HL-60 (cell line): Measurements from ENCODE around the gene TMEM242.

Experiments used
- DNase-seq, 2 experiments: peaks; one replicate each; pipeline ENCODE4 v3.0.0-alpha.2; 2010 to 2020; ENCODE audit warnings: low read depth in 1 of 2, low spot score in 1 of 2
- H3K27ac ChIP-seq: fragments of 250-450 bp; sonication (Bioruptor Pico); replicated peaks from 2 replicates; pipeline ENCODE4 v1.5.1; 2020; ENCODE audit warnings: mild to moderate bottlenecking, moderate library complexity
- H3K27me3 ChIP-seq: fragments of 250-450 bp; sonication (Bioruptor Pico); 2 replicates; pipeline ENCODE4 v1.5.1; 2021; ENCODE audit warnings: mild to moderate bottlenecking, moderate library complexity; ENCODE audit not compliant: insufficient read depth, poor library complexity, severe bottlenecking
- H3K4me3 ChIP-seq: replicated peaks from 2 replicates; pipeline ENCODE4 v1.5.1; 2011; ENCODE audit warnings: mild to moderate bottlenecking, control low read depth, low read length; ENCODE audit not compliant: insufficient read depth
- GABPA ChIP-seq: IDR thresholded peaks from 2 replicates; pipeline ENCODE4 v1.6.1; 2012; ENCODE audit warnings: low read depth
- POLR2AphosphoS5 ChIP-seq: IDR thresholded peaks from 2 replicates; pipeline ENCODE4 v1.6.1; 2012; ENCODE audit warnings: low read depth
- SPI1 ChIP-seq: IDR thresholded peaks from 2 replicates; pipeline ENCODE4 v1.6.1; 2012; ENCODE audit warnings: low read depth, mild to moderate bottlenecking, borderline replicate concordance
- TF ChIP-seq, protein P1 (sequence below): IDR thresholded peaks from one replicate; pipeline ENCODE4 v1.5.1; 2011; ENCODE audit warnings: low read length, control low read depth, inconsistent platforms; ENCODE audit not compliant: insufficient read depth
- TF ChIP-seq, protein P2 (sequence below): IDR thresholded peaks from 2 replicates; pipeline ENCODE4 v1.6.1; 2012; ENCODE audit warnings: low read depth; ENCODE audit not compliant: insufficient replicate concordance

Gene TMEM242

DNA sequence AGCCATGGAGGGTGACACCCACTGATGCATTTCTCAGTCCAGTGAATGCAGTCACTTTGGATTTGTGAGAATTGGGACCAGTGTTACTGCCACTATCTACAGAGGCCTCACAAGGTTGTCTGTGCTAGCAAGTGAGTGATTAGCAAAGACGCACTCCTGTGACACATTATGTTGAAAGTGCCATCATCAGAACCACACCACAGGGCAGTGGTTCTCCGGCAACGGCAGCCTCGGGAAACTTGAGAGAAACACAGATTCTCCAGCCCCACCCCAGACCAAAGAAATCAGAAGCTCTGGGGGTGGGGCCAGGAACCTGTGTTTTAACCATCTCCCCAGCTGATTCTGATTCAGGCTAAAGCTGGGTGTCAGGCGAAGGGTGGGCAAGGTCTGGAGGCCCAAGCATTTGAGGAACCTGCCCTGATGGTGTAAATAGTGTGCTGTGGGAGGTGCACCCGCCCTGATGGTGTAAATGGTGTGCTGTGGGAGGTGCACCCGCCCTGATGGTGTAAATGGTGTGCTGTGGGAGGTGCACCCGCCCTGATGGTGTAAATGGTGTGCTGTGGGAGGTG is 39.9 kb downstream of the TMEM242 start:
- Histone ChIP-seq H3K4me3 (no peak overlapping the region), H3K27ac (no peak overlapping the region), H3K27me3 (no peaks in the 10 kb centered on the region)
- TF ChIP-seq, protein P1, sequence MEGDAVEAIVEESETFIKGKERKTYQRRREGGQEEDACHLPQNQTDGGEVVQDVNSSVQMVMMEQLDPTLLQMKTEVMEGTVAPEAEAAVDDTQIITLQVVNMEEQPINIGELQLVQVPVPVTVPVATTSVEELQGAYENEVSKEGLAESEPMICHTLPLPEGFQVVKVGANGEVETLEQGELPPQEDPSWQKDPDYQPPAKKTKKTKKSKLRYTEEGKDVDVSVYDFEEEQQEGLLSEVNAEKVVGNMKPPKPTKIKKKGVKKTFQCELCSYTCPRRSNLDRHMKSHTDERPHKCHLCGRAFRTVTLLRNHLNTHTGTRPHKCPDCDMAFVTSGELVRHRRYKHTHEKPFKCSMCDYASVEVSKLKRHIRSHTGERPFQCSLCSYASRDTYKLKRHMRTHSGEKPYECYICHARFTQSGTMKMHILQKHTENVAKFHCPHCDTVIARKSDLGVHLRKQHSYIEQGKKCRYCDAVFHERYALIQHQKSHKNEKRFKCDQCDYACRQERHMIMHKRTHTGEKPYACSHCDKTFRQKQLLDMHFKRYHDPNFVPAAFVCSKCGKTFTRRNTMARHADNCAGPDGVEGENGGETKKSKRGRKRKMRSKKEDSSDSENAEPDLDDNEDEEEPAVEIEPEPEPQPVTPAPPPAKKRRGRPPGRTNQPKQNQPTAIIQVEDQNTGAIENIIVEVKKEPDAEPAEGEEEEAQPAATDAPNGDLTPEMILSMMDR: no peak
- no peak for TF ChIP-seq GABPA
- no peak for TF ChIP-seq POLR2AphosphoS5
- TF ChIP-seq SPI1: no peak
- TF ChIP-seq, protein P2, sequence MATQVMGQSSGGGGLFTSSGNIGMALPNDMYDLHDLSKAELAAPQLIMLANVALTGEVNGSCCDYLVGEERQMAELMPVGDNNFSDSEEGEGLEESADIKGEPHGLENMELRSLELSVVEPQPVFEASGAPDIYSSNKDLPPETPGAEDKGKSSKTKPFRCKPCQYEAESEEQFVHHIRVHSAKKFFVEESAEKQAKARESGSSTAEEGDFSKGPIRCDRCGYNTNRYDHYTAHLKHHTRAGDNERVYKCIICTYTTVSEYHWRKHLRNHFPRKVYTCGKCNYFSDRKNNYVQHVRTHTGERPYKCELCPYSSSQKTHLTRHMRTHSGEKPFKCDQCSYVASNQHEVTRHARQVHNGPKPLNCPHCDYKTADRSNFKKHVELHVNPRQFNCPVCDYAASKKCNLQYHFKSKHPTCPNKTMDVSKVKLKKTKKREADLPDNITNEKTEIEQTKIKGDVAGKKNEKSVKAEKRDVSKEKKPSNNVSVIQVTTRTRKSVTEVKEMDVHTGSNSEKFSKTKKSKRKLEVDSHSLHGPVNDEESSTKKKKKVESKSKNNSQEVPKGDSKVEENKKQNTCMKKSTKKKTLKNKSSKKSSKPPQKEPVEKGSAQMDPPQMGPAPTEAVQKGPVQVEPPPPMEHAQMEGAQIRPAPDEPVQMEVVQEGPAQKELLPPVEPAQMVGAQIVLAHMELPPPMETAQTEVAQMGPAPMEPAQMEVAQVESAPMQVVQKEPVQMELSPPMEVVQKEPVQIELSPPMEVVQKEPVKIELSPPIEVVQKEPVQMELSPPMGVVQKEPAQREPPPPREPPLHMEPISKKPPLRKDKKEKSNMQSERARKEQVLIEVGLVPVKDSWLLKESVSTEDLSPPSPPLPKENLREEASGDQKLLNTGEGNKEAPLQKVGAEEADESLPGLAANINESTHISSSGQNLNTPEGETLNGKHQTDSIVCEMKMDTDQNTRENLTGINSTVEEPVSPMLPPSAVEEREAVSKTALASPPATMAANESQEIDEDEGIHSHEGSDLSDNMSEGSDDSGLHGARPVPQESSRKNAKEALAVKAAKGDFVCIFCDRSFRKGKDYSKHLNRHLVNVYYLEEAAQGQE: no peak
- no peak for DNase-seq

DNA sequence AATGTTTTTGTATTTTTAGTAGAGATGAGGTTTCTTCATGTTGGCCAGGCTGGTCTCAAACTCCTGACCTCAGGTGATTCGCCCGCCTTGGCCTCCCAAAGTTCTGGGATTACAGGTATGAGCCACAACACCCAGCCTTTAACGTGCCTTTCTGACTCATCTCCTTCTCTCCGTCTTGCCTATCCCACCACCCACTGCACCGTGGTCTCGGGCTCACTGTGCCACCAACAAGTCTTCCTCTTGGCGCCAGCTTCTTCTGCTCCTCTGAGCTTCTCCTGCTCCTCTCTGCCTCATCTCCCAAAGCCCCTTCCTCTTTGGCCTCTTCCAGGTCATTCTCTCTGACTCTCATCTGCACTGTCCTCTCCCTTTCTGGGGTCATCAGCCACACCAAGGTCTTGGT is 41.0 kb downstream of the TMEM242 start:
- Histone ChIP-seq H3K27ac (no peak overlapping the region), H3K27me3 (no peaks in the 10 kb centered on the region), H3K4me3 (no peak overlapping the region)
- DNase-seq: no peak
- TF ChIP-seq, protein P1: no peak
- no peak for TF ChIP-seq GABPA
- no peak for TF ChIP-seq SPI1
- no peak for TF ChIP-seq POLR2AphosphoS5
- TF ChIP-seq, protein P2: no peak

DNA sequence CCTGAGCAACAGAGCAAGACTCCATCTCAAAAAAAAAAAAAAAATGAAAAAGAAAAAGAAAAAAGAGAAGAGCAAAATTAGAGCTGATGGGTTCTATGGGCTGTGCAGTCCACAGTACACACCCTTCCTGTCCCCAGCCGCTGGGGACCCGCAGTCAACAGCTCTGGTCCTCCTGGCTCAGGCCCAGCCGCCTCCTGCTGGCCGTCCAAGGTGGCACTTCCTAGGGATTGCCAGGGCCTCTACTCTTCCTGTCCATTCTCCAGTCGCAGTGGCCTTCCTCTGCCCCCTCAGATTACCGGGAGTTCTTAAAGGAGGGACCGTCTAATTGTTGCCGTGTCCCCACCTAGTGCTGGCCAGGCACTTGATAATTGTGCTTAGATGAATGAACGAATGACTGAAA is 41.7 kb downstream of the TMEM242 start:
- H3K4me3 ChIP-seq: no peak overlapping the region
- TF ChIP-seq, protein P1: no peak
- TF ChIP-seq GABPA: no peak
- TF ChIP-seq, protein P2: no peak
- no peak for TF ChIP-seq POLR2AphosphoS5
- TF ChIP-seq SPI1: no peak
- no peaks in the 10 kb centered on the region for H3K27me3 ChIP-seq
- DNase-seq: no peak
- no peak overlapping the region for H3K27ac ChIP-seq
